HepG2 (cell line): ENCODE data around the gene RHOT1. TPM values are rescaled to one million over a fixed set of nuclear protein-coding genes. Genes with fewer than 3 reads are reported as not detected.

Experiments used
- ATAC-seq: fragments of 200-7000 bp; cut with Tn5 transposase; 3 replicates; pipeline ENCODE4 v1.9.1; 2020; ENCODE audit warnings: mild to moderate bottlenecking, moderate library complexity
- BruUV-seq: library from RNA; stranded (reverse); fragments of 400-500 nt; replicated peaks from 2 replicates; lab custom pipeline; 2021; lab: Mats Ljungman, UMichigan
- CTCF ChIA-PET: fragments of 300-600 bp; formaldehyde crosslinking; extraction: SDS; loops from one replicate; lab custom pipeline; 2021; ENCODE audit warnings: low total read pairs, inconsistent platforms, low intra/inter-chr PET ratio; lab: Yijun Ruan, JAX
- POLR2A ChIA-PET: fragments of 350-600 bp; sonication (Branson Sonifier 250); formaldehyde crosslinking; loops from one replicate; lab custom pipeline; 2020; ENCODE audit warnings: antibody characterized with exemption, inconsistent platforms; lab: Yijun Ruan, JAX
- DNase-seq: peaks from one replicate; pipeline ENCODE4 v3.0.0-alpha.2; 2015; ENCODE audit warnings: low spot score
- FAIRE-seq: peaks from 3 replicates; lab custom pipeline; 2011; peaks lifted over from hg19 to GRCh38; lab: Jason Lieb, UNC
- H2AFZ ChIP-seq: one replicate; pipeline ENCODE4 v1.6.1; 2011; ENCODE audit warnings: low read length, inconsistent platforms
- H3K27ac ChIP-seq: fragments of 300-600 bp; 3 replicates; pipeline ENCODE4 v1.8.0; 2011; ENCODE audit warnings: mixed run types, mild to moderate bottlenecking, mixed read lengths, low read length, inconsistent platforms; ENCODE audit not compliant: insufficient read depth; ENCODE audit errors: extremely low read length
- H3K27me3 ChIP-seq, 2 experiments: fragments of 200-600 bp in 1 of 2; 2 replicates in 1 of 2; 3 replicates in 1 of 2; pipeline versions ENCODE4 v1.6.0 to v1.8.0; 2011; ENCODE audit warnings: low read length in 2 of 2, mild to moderate bottlenecking in 2 of 2, moderate library complexity in 2 of 2, inconsistent platforms in 1 of 2; ENCODE audit not compliant: insufficient read depth in 2 of 2, control insufficient read depth in 1 of 2
- H3K36me3 ChIP-seq, 2 experiments: fragments of 200-600 bp in 1 of 2; replicated peaks in 1 of 2; 2 replicates in 1 of 2; 3 replicates in 1 of 2; pipeline versions ENCODE4 v1.5.1 to v1.8.0; 2011; ENCODE audit warnings: low read length in 2 of 2, inconsistent platforms in 1 of 2; ENCODE audit not compliant: insufficient read depth in 2 of 2, control insufficient read depth in 1 of 2
- H3K4me1 ChIP-seq: 2 replicates; pipeline ENCODE4 v1.5.1; 2012; ENCODE audit warnings: low read length, inconsistent platforms; ENCODE audit not compliant: insufficient read depth
- H3K4me2 ChIP-seq: 2 replicates; pipeline ENCODE4 v1.6.0; 2011; ENCODE audit warnings: low read depth, low read length, inconsistent platforms
- H3K4me3 ChIP-seq, 3 experiments: fragments of 200-600 bp in 1 of 3; sonication (generic), shearing (Covaris generic) in 1 of 3; replicated peaks in 1 of 3; 2 replicates each; pipeline ENCODE4 v1.5.1; 2011 to 2016; ENCODE audit warnings: low read length in 3 of 3, inconsistent platforms in 2 of 3, low read depth in 2 of 3, mild to moderate bottlenecking in 2 of 3, control low read depth in 1 of 3, mixed read lengths in 1 of 3; ENCODE audit not compliant: insufficient read depth in 1 of 3
- H3K79me2 ChIP-seq: one replicate; pipeline ENCODE4 v1.6.1; 2011; ENCODE audit warnings: low read length, inconsistent platforms; ENCODE audit not compliant: insufficient read depth
- H3K9ac ChIP-seq: 2 replicates; pipeline ENCODE4 v1.6.0; 2011; ENCODE audit warnings: mild to moderate bottlenecking, low read depth, low read length, inconsistent platforms; ENCODE audit not compliant: insufficient read depth
- H3K9me3 ChIP-seq: 2 replicates; pipeline ENCODE4 v1.5.1; 2012; ENCODE audit warnings: mild to moderate bottlenecking, low read length
- H4K20me1 ChIP-seq: 2 replicates; pipeline ENCODE4 v1.6.0; 2011; ENCODE audit warnings: inconsistent platforms, mild to moderate bottlenecking, low read length, moderate library complexity; ENCODE audit not compliant: insufficient read depth
- DMAP1 ChIP-seq: IDR thresholded peaks from 2 replicates; pipeline ENCODE4 v1.6.1; 2016
- ETV6 ChIP-seq: sonication (generic); formaldehyde crosslinking; conservative IDR thresholded peaks from 2 replicates; pipeline ENCODE4 v1.4.0; 2020; ENCODE audit warnings: missing genetic modification reagents
- IKZF1 ChIP-seq: fragments of 450-650 bp; IDR thresholded peaks from 2 replicates; pipeline ENCODE4 v1.7.1; 2016
- PAX8 ChIP-seq: sonication (generic); formaldehyde crosslinking; IDR thresholded peaks from 2 replicates; pipeline ENCODE4 v1.8.0; 2022; ENCODE audit warnings: mild to moderate bottlenecking, missing genetic modification reagents, borderline replicate concordance
- SMAD3 ChIP-seq: sonication (generic); formaldehyde crosslinking; IDR thresholded peaks from 2 replicates; pipeline ENCODE4 v1.4.0; 2020; ENCODE audit warnings: missing genetic modification reagents
- SNAI1 ChIP-seq: sonication (generic); formaldehyde crosslinking; IDR thresholded peaks from 2 replicates; pipeline ENCODE4 v1.5.0; 2020; ENCODE audit warnings: mild to moderate bottlenecking, missing genetic modification reagents, borderline replicate concordance
- TP53 ChIP-seq: sonication (generic); formaldehyde crosslinking; conservative IDR thresholded peaks from 2 replicates; pipeline ENCODE4 v1.4.0; 2020; ENCODE audit warnings: missing genetic modification reagents
- ZFP41 ChIP-seq: sonication (generic); formaldehyde crosslinking; IDR thresholded peaks from 2 replicates; pipeline ENCODE4 v1.4.0; 2020; ENCODE audit warnings: mild to moderate bottlenecking, missing genetic modification reagents, borderline replicate concordance
- ZNF138 ChIP-seq: sonication (generic); formaldehyde crosslinking; IDR thresholded peaks from 2 replicates; pipeline ENCODE4 v1.5.0; 2020; ENCODE audit warnings: mild to moderate bottlenecking, low read depth, missing genetic modification reagents
- ZNF644 ChIP-seq: IDR thresholded peaks from 2 replicates; pipeline ENCODE4 v1.6.1; 2016; ENCODE audit warnings: low read depth
- WGBS: methylation state at CpG from one replicate; pipeline ENCODE4 v1.1.6; 2017; ENCODE audit warnings: low lambda C conversion rate; 5-methylcytosine and 5-hydroxymethylcytosine counted together
- in situ Hi-C: cut with HindIII; loops from 2 replicates; pipeline ENCODE4 v1.10.0; 2017; ENCODE audit warnings: low pct_unique_long_range_greater_than_20kb; ENCODE audit not compliant: extremely low pct_ligation_motif_present
- intact Hi-C: fragments of 100-400 bp; cut with micrococcal nuclease; formaldehyde crosslinking; loops from one replicate; pipeline ENCODE4 v1.10.0; 2022; ENCODE audit not compliant: unreplicated experiment
- polyA plus RNA-seq, 8 experiments: library from polyadenylated mRNA; depleted of rRNA in 3 of 8; stranded (reverse) in 7 of 8; unstranded in 1 of 8; fragments of >200 nt; fragmentation: Illumina TruSeq in 4 of 8; extraction: Trizol in 4 of 8; gene quantifications; 2 replicates each; pipeline versions ENCODE4 v1.2.1 to v1.2.3, GENCODE V29; 2011 to 2016; ENCODE audit warnings: low read depth in 4 of 8, missing spikeins in 1 of 8, mixed read lengths in 1 of 8; ENCODE audit not compliant: insufficient read depth in 1 of 8
- total RNA-seq, 5 experiments: library from RNA; depleted of rRNA; stranded (reverse); fragments of >200 nt; fragmentation: Illumina TruSeq; extraction: Trizol; gene quantifications; 2 replicates each; pipeline ENCODE4 v1.2.3, GENCODE V29; 2016; ENCODE audit warnings: low read depth in 1 of 5
- TF ChIP-seq, protein P1 (sequence below): IDR thresholded peaks from 2 replicates; pipeline ENCODE4 v1.6.1; 2012; ENCODE audit warnings: low read depth, low read length, improper control_type of control experiment
- TF ChIP-seq, protein P2 (sequence below): sonication (generic); formaldehyde crosslinking; IDR thresholded peaks from 2 replicates; pipeline ENCODE4 v1.5.1; 2020; ENCODE audit warnings: mild to moderate bottlenecking, missing genetic modification reagents, moderate library complexity
- TF ChIP-seq, protein P3 (sequence below): IDR thresholded peaks from 2 replicates; pipeline ENCODE4 v1.6.1; 2018; ENCODE audit warnings: missing genetic modification reagents, mild to moderate bottlenecking, missing compliant biosample characterization
- TF ChIP-seq, protein P4 (sequence below): sonication (generic); formaldehyde crosslinking; IDR thresholded peaks from 2 replicates; pipeline ENCODE4 v1.4.0; 2020; ENCODE audit warnings: mild to moderate bottlenecking, missing genetic modification reagents

The RHOT1 gene
- total and polyA plus RNA-seq, 2 of the 13 experiments (the other 11 are each of a cell fraction or from before 2014, with no cell fraction given) = 25.6 to 41.5 TPM

DNA sequence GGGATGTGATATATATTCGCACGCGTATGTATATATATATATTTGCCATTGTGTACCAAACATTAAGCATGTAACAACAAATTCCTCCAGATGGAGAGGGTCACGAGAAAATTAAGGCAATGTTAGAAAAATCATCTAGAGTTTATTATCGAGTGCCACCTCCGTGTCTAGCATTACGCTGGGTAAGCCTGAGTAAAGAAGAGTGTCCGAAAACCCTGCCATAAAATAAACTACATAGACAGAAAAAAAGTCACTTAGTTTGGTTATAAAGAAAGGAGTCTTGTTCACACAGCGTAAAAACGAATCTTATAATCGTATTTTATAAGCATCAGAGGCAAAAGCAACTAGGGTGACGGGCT lies 644 bp upstream of the RHOT1 start:
- peak overlapping the region; percentile 68 for H3K9ac ChIP-seq
- intact Hi-C loops (loop anchor here (10.0 kb wide), 1 partner anchor 63 kb away; no protein-coding TSS in a partner anchor), in situ Hi-C loops (no loop called here)
- H3K4me2 ChIP-seq = peak overlapping the region; percentile 86
- no peaks in the 10 kb centered on the region for H4K20me1 ChIP-seq
- H3K9me3 ChIP-seq = no peaks in the 10 kb centered on the region
- H3K4me3 ChIP-seq = peak overlapping the region; percentile 64 to 95 (median 86)
- TF ChIP-seq DMAP1 (CRISPR knock-in tag) (peak; percentile 11; the same call in 1 of the 2 replicates), ZNF138 (CRISPR knock-in tag) (no peak)
- H3K27ac ChIP-seq = peak overlapping the region; percentile 68
- ChIA-PET POLR2A (no interaction called here), CTCF (no interaction called here)
- peak overlapping the region; percentile 94 for H2AFZ ChIP-seq
- TSS peak; percentile 61 for BruUV-seq
- 14% methylated on average over 12 of the region's 12 CpGs for WGBS
- FAIRE-seq (no peak), DNase-seq (no peak), ATAC-seq (no peak; the same call in 2 of the 3 replicates)
- H3K79me2 ChIP-seq = peaks cover 18% of the 10 kb centered on the region
- peaks cover 1 to 3% of the 10 kb centered on the region in 2 experiments; a peak in 1 of 5 replicates for H3K36me3 ChIP-seq
- peaks cover 44% of the 10 kb centered on the region for H3K4me1 ChIP-seq
- H3K27me3 ChIP-seq = no peaks in the 10 kb centered on the region; a peak in 2 of 5 replicates

DNA sequence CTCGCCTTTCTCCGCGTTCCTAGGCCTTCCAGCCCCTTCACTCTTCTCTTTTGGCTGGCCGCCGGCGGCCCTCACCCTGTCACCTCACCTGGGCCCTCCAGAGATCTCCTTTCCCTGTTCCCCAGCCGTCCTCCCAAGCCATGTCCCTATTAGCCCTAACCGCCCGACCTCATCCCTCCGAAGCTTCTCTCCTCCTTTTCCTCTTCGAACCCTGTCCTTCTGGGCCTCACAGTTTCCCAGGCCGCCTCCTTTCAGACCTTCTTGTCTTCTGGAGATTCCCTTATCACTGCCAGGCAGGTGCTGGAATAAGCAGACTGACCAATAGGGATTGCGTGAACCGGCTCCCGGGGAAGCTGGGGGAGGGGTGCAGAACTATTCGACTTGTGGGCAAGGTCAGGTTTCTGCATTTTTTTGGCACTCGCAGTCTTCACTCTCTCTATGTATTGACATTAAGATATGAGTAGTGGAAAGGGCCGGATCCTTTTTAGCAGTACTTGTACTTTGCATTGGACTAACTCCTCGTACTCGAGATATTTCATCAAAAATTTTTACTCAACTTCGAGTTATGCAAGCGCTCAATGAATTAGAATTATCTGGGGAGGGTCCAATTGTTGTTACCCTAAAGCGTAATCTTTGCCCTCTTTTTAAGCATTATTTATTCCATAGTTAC lies 690 bp downstream of the RHOT1 start:
- H3K4me1 ChIP-seq = peaks cover 51% of the 10 kb centered on the region
- in situ Hi-C loops (no loop called here), intact Hi-C loops (loop anchor here (10.0 kb wide), 1 partner anchor 62 kb away; no protein-coding TSS in a partner anchor)
- H3K4me2 ChIP-seq = peak overlapping the region; percentile 76
- peak; percentile 49 for DNase-seq
- ATAC-seq = peak; percentile 54
- peak overlapping the region; percentile 79 for H3K27ac ChIP-seq
- H3K27me3 ChIP-seq = no peaks in the 10 kb centered on the region; a peak in 2 of 5 replicates
- H2AFZ ChIP-seq = peak overlapping the region; percentile 37
- H3K4me3 ChIP-seq = peak overlapping the region; percentile 86 to 100 (median 95)
- TSS peak; percentile 67 for BruUV-seq
- WGBS = 2% methylated on average over 23 of the region's 23 CpGs
- H3K9me3 ChIP-seq = no peaks in the 10 kb centered on the region
- H3K9ac ChIP-seq = peak overlapping the region; percentile 76
- ChIA-PET POLR2A (interaction anchor here (0.9 kb wide), 1 partner anchor 210 kb away, joined by 3 read pairs; no protein-coding TSS in a partner anchor), CTCF (no interaction called here)
- peaks cover 18% of the 10 kb centered on the region for H3K79me2 ChIP-seq
- H4K20me1 ChIP-seq = no peaks in the 10 kb centered on the region
- FAIRE-seq = no peak
- H3K36me3 ChIP-seq = peaks cover 1 to 3% of the 10 kb centered on the region in 2 experiments; a peak in 1 of 5 replicates
- no peak for TF ChIP-seq ETV6
- 0 out of 2 replicates have a peak, but pooled peaks have one; percentile 43 for TF ChIP-seq TP53
- TF ChIP-seq, protein P1, sequence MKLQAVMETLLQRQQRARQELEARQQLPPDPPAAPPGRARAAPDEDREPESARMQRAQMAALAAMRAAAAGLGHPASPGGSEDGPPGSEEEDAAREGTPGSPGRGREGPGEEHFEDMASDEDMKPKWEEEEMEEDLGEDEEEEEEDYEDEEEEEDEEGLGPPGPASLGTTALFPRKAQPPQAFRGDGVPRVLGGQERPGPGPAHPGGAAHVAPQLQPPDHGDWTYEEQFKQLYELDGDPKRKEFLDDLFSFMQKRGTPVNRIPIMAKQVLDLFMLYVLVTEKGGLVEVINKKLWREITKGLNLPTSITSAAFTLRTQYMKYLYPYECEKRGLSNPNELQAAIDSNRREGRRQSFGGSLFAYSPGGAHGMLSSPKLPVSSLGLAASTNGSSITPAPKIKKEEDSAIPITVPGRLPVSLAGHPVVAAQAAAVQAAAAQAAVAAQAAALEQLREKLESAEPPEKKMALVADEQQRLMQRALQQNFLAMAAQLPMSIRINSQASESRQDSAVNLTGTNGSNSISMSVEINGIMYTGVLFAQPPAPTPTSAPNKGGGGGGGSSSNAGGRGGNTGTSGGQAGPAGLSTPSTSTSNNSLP = no peak
- no peak for TF ChIP-seq SMAD3 (CRISPR knock-in tag)
- no peak for TF ChIP-seq SNAI1
- TF ChIP-seq ZNF644 (CRISPR knock-in tag) = no peak
- no peak for TF ChIP-seq PAX8 (CRISPR knock-in tag)
- no peak for TF ChIP-seq ZFP41 (CRISPR knock-in tag)
- TF ChIP-seq, protein P2, sequence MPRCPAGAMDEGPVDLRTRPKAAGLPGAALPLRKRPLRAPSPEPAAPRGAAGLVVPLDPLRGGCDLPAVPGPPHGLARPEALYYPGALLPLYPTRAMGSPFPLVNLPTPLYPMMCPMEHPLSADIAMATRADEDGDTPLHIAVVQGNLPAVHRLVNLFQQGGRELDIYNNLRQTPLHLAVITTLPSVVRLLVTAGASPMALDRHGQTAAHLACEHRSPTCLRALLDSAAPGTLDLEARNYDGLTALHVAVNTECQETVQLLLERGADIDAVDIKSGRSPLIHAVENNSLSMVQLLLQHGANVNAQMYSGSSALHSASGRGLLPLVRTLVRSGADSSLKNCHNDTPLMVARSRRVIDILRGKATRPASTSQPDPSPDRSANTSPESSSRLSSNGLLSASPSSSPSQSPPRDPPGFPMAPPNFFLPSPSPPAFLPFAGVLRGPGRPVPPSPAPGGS (CRISPR knock-in tag) = no peak
- TF ChIP-seq, protein P3, sequence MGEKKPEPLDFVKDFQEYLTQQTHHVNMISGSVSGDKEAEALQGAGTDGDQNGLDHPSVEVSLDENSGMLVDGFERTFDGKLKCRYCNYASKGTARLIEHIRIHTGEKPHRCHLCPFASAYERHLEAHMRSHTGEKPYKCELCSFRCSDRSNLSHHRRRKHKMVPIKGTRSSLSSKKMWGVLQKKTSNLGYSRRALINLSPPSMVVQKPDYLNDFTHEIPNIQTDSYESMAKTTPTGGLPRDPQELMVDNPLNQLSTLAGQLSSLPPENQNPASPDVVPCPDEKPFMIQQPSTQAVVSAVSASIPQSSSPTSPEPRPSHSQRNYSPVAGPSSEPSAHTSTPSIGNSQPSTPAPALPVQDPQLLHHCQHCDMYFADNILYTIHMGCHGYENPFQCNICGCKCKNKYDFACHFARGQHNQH (CRISPR knock-in tag) = no peak
- TF ChIP-seq, protein P4, sequence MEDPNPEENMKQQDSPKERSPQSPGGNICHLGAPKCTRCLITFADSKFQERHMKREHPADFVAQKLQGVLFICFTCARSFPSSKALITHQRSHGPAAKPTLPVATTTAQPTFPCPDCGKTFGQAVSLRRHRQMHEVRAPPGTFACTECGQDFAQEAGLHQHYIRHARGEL (CRISPR knock-in tag) = no peak
- no peak for TF ChIP-seq IKZF1
